Measurements from ENCODE around the gene ARRB1. TPM values are rescaled to one million over a fixed set of nuclear protein-coding genes. Genes with fewer than 3 reads are reported as not detected.

Gene ARRB1
- total RNA-seq (8.7 and 10.7 TPM in 2 replicates), polyA plus RNA-seq (4.5 and 8.3 TPM in 2 replicates)

GRCh38 chr11:75351541-75351790 is at the start of gene ARRB1:
TSS of gene ARRB1 (minus strand) at chr11:75351661. CDS start at chr11:75351607, 54 bp downstream.
- TF ChIP-seq CTCF (IDR thresholded peaks at IDR 0.05; ENCODE audit: low read depth, low read length), result no peak
- Histone ChIP-seq H3K36me3 (no peaks in the 10 kb centered on the region), H3K27me3 (no peaks in the 10 kb centered on the region), H3K9me3 (ENCODE audit: low read depth) (no peaks in the 10 kb centered on the region), H3K27ac (peak within 1 kb of the TSS; percentile 52), H3K4me3 (peak within 1 kb of the TSS; percentile 52), H3K4me1 (ENCODE audit: low read depth) (peaks cover 31% of the 10 kb centered on the region)
- peak in 1 of 2 donors; percentile 77 for DNase-seq (ENCODE audit: low read depth in 1 of 2, low spot score in 1 of 2)

GRCh38 chr11:75400146-75400865 is 48.8 kb upstream of the ARRB1 start:
- Histone ChIP-seq H3K27ac (peak overlapping the region; percentile 98), H3K36me3 (peaks cover 42% of the 10 kb centered on the region), H3K4me1 (ENCODE audit: low read depth) (peaks cover 4% of the 10 kb centered on the region), H3K4me3 (peak overlapping the region; percentile 70), H3K27me3 (no peaks in the 10 kb centered on the region), H3K9me3 (ENCODE audit: low read depth) (no peaks in the 10 kb centered on the region)
- peak in 1 of 2 donors; percentile 19 for DNase-seq (ENCODE audit: low read depth in 1 of 2, low spot score in 1 of 2)
- TF ChIP-seq CTCF (IDR thresholded peaks at IDR 0.05; ENCODE audit: low read depth, low read length), result no peak

GRCh38 chr11:75399344-75400145 is 48.1 kb upstream of the ARRB1 start, which contains the start of gene RPS3:
TSS of gene RPS3 (plus strand) at chr11:75399518. CDS start at chr11:75399548, 30 bp downstream.
- Histone ChIP-seq H3K4me1 (ENCODE audit: low read depth) (peaks cover 4% of the 10 kb centered on the region), H3K27me3 (no peaks in the 10 kb centered on the region), H3K27ac (peak within 1 kb of the TSS; percentile 98), H3K36me3 (peaks cover 34% of the 10 kb centered on the region), H3K9me3 (ENCODE audit: low read depth) (no peaks in the 10 kb centered on the region), H3K4me3 (peak within 1 kb of the TSS; percentile 70)
- no peak for TF ChIP-seq CTCF (IDR thresholded peaks at IDR 0.05; ENCODE audit: low read depth, low read length)
- peak; percentile 94 for DNase-seq (ENCODE audit: low read depth in 1 of 2, low spot score in 1 of 2)

- peaks cover 28% of the 10 kb centered on the region for H3K36me3 ChIP-seq
- H3K4me1 ChIP-seq (ENCODE audit: low read depth), result peaks cover 4% of the 10 kb centered on the region
- no peaks in the 10 kb centered on the region for H3K27me3 ChIP-seq
- no peak for DNase-seq (ENCODE audit: low read depth in 1 of 2, low spot score in 1 of 2)
- no peaks in the 10 kb centered on the region for H3K9me3 ChIP-seq (ENCODE audit: low read depth)
- no peak for TF ChIP-seq CTCF (IDR thresholded peaks at IDR 0.05; ENCODE audit: low read depth, low read length)
- no peak overlapping the region for H3K4me3 ChIP-seq
- H3K27ac ChIP-seq, result no peak overlapping the region
These were observed 47.4 kb upstream of the ARRB1 start for GRCh38 chr11:75398906-75399305.

- no peak for DNase-seq (ENCODE audit: low read depth in 1 of 2, low spot score in 1 of 2)
- Histone ChIP-seq H3K27me3 (no peaks in the 10 kb centered on the region), H3K9me3 (ENCODE audit: low read depth) (no peaks in the 10 kb centered on the region), H3K27ac (no peak overlapping the region), H3K36me3 (no peaks in the 10 kb centered on the region), H3K4me1 (ENCODE audit: low read depth) (no peaks in the 10 kb centered on the region), H3K4me3 (no peak overlapping the region)
- no peak for TF ChIP-seq CTCF (IDR thresholded peaks at IDR 0.05; ENCODE audit: low read depth, low read length)
These were observed 42.8 kb upstream of the ARRB1 start for GRCh38 chr11:75394085-75394840.

Measured in cardiac muscle cell (in vitro differentiated cells and primary cell).